Measurements from ENCODE around the gene FRMD4B.

FRMD4B gene

GRCh38 chr3:69405067-69405466, 19.2 kb upstream of the FRMD4B start:
- no peak for DNase-seq (ENCODE audit: low read depth in 2 of 2)

- no peak for DNase-seq (ENCODE audit: low read depth in 2 of 2)
Measured at GRCh38 chr3:69403454-69403853, 17.6 kb upstream of the FRMD4B start.

GRCh38 chr3:69400683-69401082, 14.8 kb upstream of the FRMD4B start:
- no peak for DNase-seq (ENCODE audit: low read depth in 2 of 2)

- DNase-seq (ENCODE audit: low read depth in 2 of 2) = no peak
Measured at GRCh38 chr3:69392850-69393249, 7.0 kb upstream of the FRMD4B start.

GRCh38 chr3:69392415-69392814, 6.5 kb upstream of the FRMD4B start:
- no peak for DNase-seq (ENCODE audit: low read depth in 2 of 2)

- no peak for DNase-seq (ENCODE audit: low read depth in 2 of 2)
Measured at GRCh38 chr3:69391554-69391953, 5.7 kb upstream of the FRMD4B start.

- DNase-seq (ENCODE audit: low read depth in 2 of 2) = no peak
Measured at GRCh38 chr3:69390771-69391170, 4.9 kb upstream of the FRMD4B start.

GRCh38 chr3:69389520-69390248, 3.8 kb upstream of the FRMD4B start:
- no peak for DNase-seq (ENCODE audit: low read depth in 2 of 2)

GRCh38 chr3:69388241-69388640, 2.4 kb upstream of the FRMD4B start:
- no peak for DNase-seq (ENCODE audit: low read depth in 2 of 2)

GRCh38 chr3:69386556-69387385, 883 bp upstream of the FRMD4B start:
- DNase-seq (ENCODE audit: low read depth in 2 of 2) = no peak

- no peak for DNase-seq (ENCODE audit: low read depth in 2 of 2)
Measured at GRCh38 chr3:69385123-69385722, 665 bp downstream of the FRMD4B start.

GRCh38 chr3:69384326-69384725, 1.6 kb downstream of the FRMD4B start:
- no peak for DNase-seq (ENCODE audit: low read depth in 2 of 2)

- DNase-seq (ENCODE audit: low read depth in 2 of 2) = no peak
Measured at GRCh38 chr3:69379661-69380060, 6.2 kb downstream of the FRMD4B start.

- DNase-seq (ENCODE audit: low read depth in 2 of 2) = no peak
Measured at GRCh38 chr3:69378112-69378802, 7.6 kb downstream of the FRMD4B start.

- DNase-seq (ENCODE audit: low read depth in 2 of 2) = no peak
Measured at GRCh38 chr3:69377262-69377661, 8.6 kb downstream of the FRMD4B start.

GRCh38 chr3:69376731-69377130, 9.2 kb downstream of the FRMD4B start:
- DNase-seq (ENCODE audit: low read depth in 2 of 2) = no peak

GRCh38 chr3:69371816-69372215, 14.1 kb downstream of the FRMD4B start:
- no peak for DNase-seq (ENCODE audit: low read depth in 2 of 2)

- no peak for DNase-seq (ENCODE audit: low read depth in 2 of 2)
Measured at GRCh38 chr3:69370901-69371301, 15.0 kb downstream of the FRMD4B start.

GRCh38 chr3:69370156-69370883, 15.6 kb downstream of the FRMD4B start:
- DNase-seq (ENCODE audit: low read depth in 2 of 2) = no peak

- DNase-seq (ENCODE audit: low read depth in 2 of 2) = no peak
Measured at GRCh38 chr3:69368129-69368741, 17.7 kb downstream of the FRMD4B start.

- DNase-seq (ENCODE audit: low read depth in 2 of 2) = no peak
Measured at GRCh38 chr3:69367586-69367985, 18.3 kb downstream of the FRMD4B start.

Measured in stimulated activated CD4-positive, alpha-beta T cell treated with anti-CD3 and anti-CD28 coated beads, Interleukin-15, amount 100 ng/mL, for 48 hours (primary cell).